ENCODE measurements around the gene HINFP. TPM values are rescaled to one million over a fixed set of nuclear protein-coding genes. Genes with fewer than 3 reads are reported as not detected.

The HINFP gene
- total and polyA plus RNA-seq, 9 of the 15 experiments (the other 6 are each of a cell fraction or from before 2014, with no cell fraction given), result 13.8 to 34.1 (median 22.5) TPM

DNA sequence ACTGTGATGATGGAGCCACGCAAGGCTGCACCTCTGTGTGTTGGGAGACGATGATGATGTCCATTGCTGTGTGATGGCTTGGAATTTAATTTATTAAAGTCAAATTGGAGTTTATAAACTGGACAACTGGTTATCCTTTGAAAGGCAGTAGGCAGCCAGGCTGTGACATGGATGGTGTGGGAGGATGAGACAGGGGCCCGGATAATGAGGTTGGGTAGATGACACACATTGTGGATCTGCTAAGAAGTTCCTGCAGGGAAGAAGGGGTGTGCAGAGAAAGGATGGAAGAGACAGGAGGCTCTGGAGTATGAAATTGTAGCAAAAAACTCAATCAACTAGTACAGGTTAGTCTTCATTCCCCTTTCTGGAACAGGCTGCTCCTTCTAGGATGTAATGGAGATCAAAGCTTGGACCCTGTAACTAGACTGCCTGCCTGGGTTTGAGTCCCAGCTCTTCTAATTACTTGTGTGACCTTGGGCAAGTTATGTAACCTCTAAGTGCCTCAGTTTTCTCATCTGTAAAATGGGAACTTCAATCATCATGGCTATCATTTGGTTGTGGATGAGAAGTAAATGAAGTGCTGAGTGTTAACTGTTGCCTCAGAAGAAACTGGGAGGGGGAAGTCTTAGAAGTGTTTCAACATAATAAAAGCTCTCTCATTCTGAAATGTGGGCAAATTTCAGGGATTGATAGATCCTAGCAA is 4.2 kb upstream of the HINFP start (continued):
- TF ChIP-seq HDAC1 (IDR thresholded peaks at IDR 0.05) (0 out of 4 replicates have a peak, but pooled peaks of 1 of the 2 experiments have one; percentile 32), CHD4 (IDR thresholded peaks at IDR 0.05; ENCODE audit: insufficient read depth, insufficient replicate concordance, low read depth, low read length, poor library complexity, severe bottlenecking) (peak; percentile 54), MTA1 (IDR thresholded peaks at IDR 0.05; ENCODE audit: borderline replicate concordance) (no peak), RCOR1 (IDR thresholded peaks at IDR 0.05; ENCODE audit: borderline replicate concordance in 1 of 2, low read depth in 2 of 2, low read length in 2 of 2) (peak in 1 of 2 experiments; percentile 82; a peak in 3 of 4 replicates), HDAC2 (IDR thresholded peaks at IDR 0.05) (peak; percentile 81; the same call in 1 of the 2 replicates)

DNA sequence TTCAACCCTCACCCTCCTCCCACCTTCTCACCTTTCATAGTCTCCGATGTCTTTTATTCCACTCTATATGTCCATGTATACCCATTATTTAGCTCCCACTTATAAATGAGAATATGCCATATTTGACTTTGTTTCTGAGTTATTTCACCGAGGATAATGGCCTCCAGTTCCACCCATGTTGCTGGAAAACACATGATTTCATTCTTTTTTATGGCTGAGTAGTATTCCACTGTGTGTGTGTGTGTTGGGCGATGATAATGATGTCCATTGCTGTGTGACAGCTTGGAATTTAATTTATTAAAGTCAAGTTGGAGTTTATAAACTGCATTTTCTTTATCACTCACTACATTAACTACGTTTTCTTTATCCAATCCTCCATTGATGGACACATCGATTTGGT is 3.2 kb upstream of the HINFP start:
- CTCF ChIA-PET (ENCODE audit: low intra/inter-chr PET ratio), result no interaction called here
- POLR2A ChIA-PET, result interaction anchor here (0.7 to 1.8 kb wide), 4 partner anchors 9 to 23 kb away, joined by 3 to 10 read pairs (median 4); partner anchors contain the start of gene C2CD2L

More for the DNA sequence above, 3.2 kb upstream of the HINFP start:
- H3K4me2 ChIP-seq (ENCODE audit: insufficient read depth, low read length), result no peak overlapping the region
- H3K27ac ChIP-seq (ENCODE audit: extremely low read depth, low read depth, low read length), result no peak overlapping the region
- peaks cover 54% of the 10 kb centered on the region for H3K36me3 ChIP-seq (ENCODE audit: control insufficient read depth, insufficient read depth, low read length)
- H3K9me1 ChIP-seq (ENCODE audit: control insufficient read depth, insufficient read depth, low read length), result no peaks in the 10 kb centered on the region
- in situ Hi-C loops (cut with MboI), result no loop called here
- BruUV-seq (replicated peaks), result no TSS peak
- H3K9me3 ChIP-seq (replicated peaks; ENCODE audit: control insufficient read depth, insufficient read depth, low read depth, low read length), result no peaks in the 10 kb centered on the region
- H3K9ac ChIP-seq (ENCODE audit: insufficient read depth in 1 of 2, low read depth in 2 of 2, low read length in 2 of 2), result no peak overlapping the region
- FAIRE-seq, result no peak
- H3K27me3 ChIP-seq (ENCODE audit: control insufficient read depth in 2 of 2, insufficient read depth in 2 of 2, low read length in 2 of 2), result no peaks in the 10 kb centered on the region
- 93% methylated on average over 5 of the region's 5 CpGs for WGBS (ENCODE audit: insufficient coverage, low coverage, missing lambda C conversion rate)
- H3K79me2 ChIP-seq (ENCODE audit: control insufficient read depth, insufficient read depth, low read length), result peaks cover 21% of the 10 kb centered on the region
- TF ChIP-seq ZNF584 (CRISPR knock-in tag; IDR thresholded peaks at IDR 0.05; ENCODE audit: low read depth) (no peak), RBM25 (IDR thresholded peaks at IDR 0.05; ENCODE audit: low read depth, low read length, severe bottlenecking) (peak; percentile 68), ZNF146 (CRISPR knock-in tag; IDR thresholded peaks at IDR 0.05; ENCODE audit: unreplicated experiment) (peak; percentile 87), KDM1A (IDR thresholded peaks at IDR 0.05) (0 out of 4 replicates have a peak, but pooled peaks of 1 of the 2 experiments have one; percentile 16), ASH1L (IDR thresholded peaks at IDR 0.05; ENCODE audit: borderline replicate concordance, low read depth, partially characterized antibody) (no peak)
- TF ChIP-seq, protein P1, sequence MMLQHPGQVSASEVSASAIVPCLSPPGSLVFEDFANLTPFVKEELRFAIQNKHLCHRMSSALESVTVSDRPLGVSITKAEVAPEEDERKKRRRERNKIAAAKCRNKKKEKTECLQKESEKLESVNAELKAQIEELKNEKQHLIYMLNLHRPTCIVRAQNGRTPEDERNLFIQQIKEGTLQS (IDR thresholded peaks at IDR 0.05), result no peak
- TF ChIP-seq, protein P1 (CRISPR knock-in tag; conservative IDR thresholded peaks at IDR 0.05), result no peak
- peaks cover 20 to 21% of the 10 kb centered on the region in 2 experiments for H3K4me1 ChIP-seq (replicated peaks in 1 of 2; ENCODE audit: control insufficient read depth in 2 of 2, insufficient read depth in 2 of 2, low read length in 2 of 2)
- ATAC-seq, result no peak
- intact Hi-C loops (cut with micrococcal nuclease), result no loop called here
- H3K4me3 ChIP-seq, result no peak overlapping the region
- DNase-seq (ENCODE audit: extremely low read depth in 1 of 4, low spot score in 3 of 4), result no peak
- H4K20me1 ChIP-seq (replicated peaks; ENCODE audit: control insufficient read depth, insufficient read depth, low read length), result no peaks in the 10 kb centered on the region
- H2AFZ ChIP-seq (ENCODE audit: low read depth, low read length), result no peak overlapping the region
